SU-DHL-6 (cell line): Measurements from ENCODE around the gene SLC38A9.

Experiments
- CTCF ChIP-seq: fragments of 200-600 bp; sonication (generic); IDR thresholded peaks from one replicate; pipeline ENCODE4 v1.5.1; 2017; ENCODE audit warnings: antibody characterized with exemption, mild to moderate bottlenecking, low read length, moderate library complexity; ENCODE audit not compliant: insufficient read depth, poor library complexity, severe bottlenecking
- EZH2phosphoT487 ChIP-seq: fragments of 200-600 bp; sonication (generic), shearing (Covaris generic); conservative IDR thresholded peaks from 2 replicates; pipeline ENCODE4 v1.6.1; 2018; ENCODE audit warnings: mild to moderate bottlenecking, antibody characterized with exemption, low read length, moderate library complexity, mixed read lengths

- TF ChIP-seq CTCF (no peak), EZH2phosphoT487 (no peak)
Observed at GRCh38 chr5:55610542-55610941, 101.6 kb downstream of the SLC38A9 start.
